Skeletal muscle tissue (tissue), 4 donors: ENCODE results near the gene RBMS1. TPM values are rescaled to one million over a fixed set of nuclear protein-coding genes. Genes with fewer than 3 reads are reported as not detected.
A peak's percentile ranks its signal among the peaks of the same experiment; 100 is the strongest.

Experiments
- H3K27ac ChIP-seq: one replicate; pipeline ENCODE4 v1.7.0; 2013; ENCODE audit warnings: mild to moderate bottlenecking, low read depth, low read length, inconsistent platforms
- H3K27me3 ChIP-seq, 3 donors: one replicate each; pipeline ENCODE4 v1.7.0; 2013; ENCODE audit warnings: low read length in 3 of 3; ENCODE audit not compliant: control insufficient read depth in 3 of 3, insufficient read depth in 3 of 3
- H3K36me3 ChIP-seq, 3 donors: one replicate each; pipeline ENCODE4 v1.7.0; 2013; ENCODE audit warnings: low read length in 3 of 3; ENCODE audit not compliant: control insufficient read depth in 3 of 3, insufficient read depth in 3 of 3
- H3K4me1 ChIP-seq, 3 donors: one replicate each; pipeline ENCODE4 v1.7.0; 2013; ENCODE audit warnings: low read length in 3 of 3, mild to moderate bottlenecking in 3 of 3; ENCODE audit not compliant: control insufficient read depth in 3 of 3, insufficient read depth in 3 of 3
- H3K4me3 ChIP-seq, 3 donors: one replicate each; pipeline ENCODE4 v1.7.0; 2013; ENCODE audit warnings: low read length in 3 of 3
- H3K9ac ChIP-seq, 3 donors: one replicate each; pipeline ENCODE4 v1.7.0; 2013; ENCODE audit warnings: low read length in 3 of 3, mild to moderate bottlenecking in 3 of 3, moderate library complexity in 2 of 3, low read depth in 1 of 3
- H3K9me3 ChIP-seq, 3 donors: one replicate each; pipeline ENCODE4 v1.7.0; 2013; ENCODE audit warnings: low read length in 3 of 3; ENCODE audit not compliant: control insufficient read depth in 3 of 3
- total RNA-seq: library from RNA; depleted of rRNA; stranded (reverse); fragments of >200 nt; gene quantifications from one replicate; pipeline ENCODE4 v1.2.3, GENCODE V29; 2014
- donor health status: Osteomylitis.

RBMS1 gene
- total RNA-seq, 1 donor from 2014 or later, result 48.0 TPM

- Histone ChIP-seq H3K27ac (no peak overlapping the region), H3K27me3 (no peaks in the 10 kb centered on the region), H3K9me3 (no peaks in the 10 kb centered on the region), H3K36me3 (no peaks in the 10 kb centered on the region), H3K4me3 (no peak overlapping the region), H3K9ac (no peak overlapping the region), H3K4me1 (peaks cover 8 to 29% (median 21%) of the 10 kb centered on the region in 3 donors)
These were observed 159.4 kb downstream of the RBMS1 start for GRCh38 chr2:160334028-160334741.

DNA sequence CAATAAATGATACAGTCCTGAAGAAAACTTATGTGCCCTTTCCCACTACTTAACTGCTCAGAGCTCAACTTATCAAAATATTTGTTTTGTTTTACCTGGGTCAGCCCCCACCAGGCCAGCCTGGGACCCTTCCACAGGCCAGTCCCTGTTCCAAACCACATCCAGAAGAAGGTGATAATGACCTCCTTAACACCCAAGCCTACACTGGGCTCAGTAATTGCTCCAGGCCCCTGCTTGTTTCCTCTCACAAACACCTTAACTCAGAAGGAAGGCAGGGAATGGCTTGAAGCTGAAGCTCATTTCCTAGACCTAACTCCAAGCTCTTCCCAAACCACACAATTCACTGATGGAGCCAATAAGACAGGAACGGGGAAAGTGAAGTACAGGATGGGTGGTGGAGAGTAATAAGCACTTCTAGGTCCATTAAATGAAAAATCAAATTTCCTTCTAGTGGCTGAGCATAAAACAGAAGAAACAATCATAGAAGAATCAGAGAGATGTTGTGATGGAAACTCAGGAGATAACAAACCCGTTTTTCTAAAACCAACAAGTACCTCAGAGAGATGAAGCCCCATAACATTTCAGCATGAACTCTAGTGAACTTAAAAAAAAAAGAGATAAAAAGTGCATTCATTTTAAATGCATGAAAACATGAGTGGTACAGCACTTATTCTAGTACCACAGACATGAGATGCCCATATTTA lies 160.1 kb downstream of the RBMS1 start:
- H3K4me3 ChIP-seq, result no peak overlapping the region
- H3K4me1 ChIP-seq, result peaks cover 5 to 30% (median 18%) of the 10 kb centered on the region in 3 donors
- no peak overlapping the region for H3K9ac ChIP-seq
- no peaks in the 10 kb centered on the region for H3K27me3 ChIP-seq
- no peaks in the 10 kb centered on the region for H3K9me3 ChIP-seq
- no peak overlapping the region for H3K27ac ChIP-seq
- H3K36me3 ChIP-seq, result no peaks in the 10 kb centered on the region

- peaks cover 5 to 32% (median 20%) of the 10 kb centered on the region in 3 donors for H3K4me1 ChIP-seq
- no peak overlapping the region for H3K4me3 ChIP-seq
- H3K9me3 ChIP-seq, result no peaks in the 10 kb centered on the region
- no peak overlapping the region for H3K9ac ChIP-seq
- no peak overlapping the region for H3K27ac ChIP-seq
- H3K36me3 ChIP-seq, result no peaks in the 10 kb centered on the region
- H3K27me3 ChIP-seq, result no peaks in the 10 kb centered on the region
These were observed 161.3 kb downstream of the RBMS1 start for GRCh38 chr2:160332318-160332717.

GRCh38 chr2:160331258-160332025 lies 162.2 kb downstream of the RBMS1 start:
- no peaks in the 10 kb centered on the region for H3K27me3 ChIP-seq
- H3K4me1 ChIP-seq, result peaks cover 5 to 38% (median 24%) of the 10 kb centered on the region in 3 donors
- H3K36me3 ChIP-seq, result no peaks in the 10 kb centered on the region
- H3K27ac ChIP-seq, result no peak overlapping the region
- H3K9me3 ChIP-seq, result no peaks in the 10 kb centered on the region
- H3K4me3 ChIP-seq, result no peak overlapping the region
- H3K9ac ChIP-seq, result no peak overlapping the region

- Histone ChIP-seq H3K27me3 (no peaks in the 10 kb centered on the region), H3K27ac (no peak overlapping the region), H3K9ac (no peak overlapping the region)
These were observed 164.6 kb downstream of the RBMS1 start for GRCh38 chr2:160328811-160329527.

GRCh38 chr2:160326786-160327185 lies 166.8 kb downstream of the RBMS1 start:
- H3K27me3 ChIP-seq, result no peaks in the 10 kb centered on the region
- H3K4me3 ChIP-seq, result no peak overlapping the region
- peaks cover 14 to 37% (median 18%) of the 10 kb centered on the region in 3 donors for H3K4me1 ChIP-seq
- H3K36me3 ChIP-seq, result no peaks in the 10 kb centered on the region
- H3K9ac ChIP-seq, result no peak overlapping the region
- no peaks in the 10 kb centered on the region for H3K9me3 ChIP-seq
- H3K27ac ChIP-seq, result no peak overlapping the region

More at GRCh38 chr2:160328811-160329527, 164.6 kb downstream of the RBMS1 start:
- Histone ChIP-seq H3K9me3 (no peaks in the 10 kb centered on the region), H3K4me3 (peak overlapping the region in 1 of 3 donors; percentile 5), H3K4me1 (peaks cover 18 to 40% (median 20%) of the 10 kb centered on the region in 3 donors), H3K36me3 (no peaks in the 10 kb centered on the region)

GRCh38 chr2:160325418-160325817 lies 168.2 kb downstream of the RBMS1 start:
- no peaks in the 10 kb centered on the region for H3K9me3 ChIP-seq
- no peaks in the 10 kb centered on the region for H3K36me3 ChIP-seq
- no peak overlapping the region for H3K27ac ChIP-seq
- no peaks in the 10 kb centered on the region for H3K27me3 ChIP-seq
- no peak overlapping the region for H3K9ac ChIP-seq
- H3K4me1 ChIP-seq, result peaks cover 15 to 32% (median 21%) of the 10 kb centered on the region in 3 donors
- H3K4me3 ChIP-seq, result no peak overlapping the region

- Histone ChIP-seq H3K27ac (no peak overlapping the region), H3K27me3 (no peaks in the 10 kb centered on the region), H3K4me1 (peaks cover 15 to 35% (median 22%) of the 10 kb centered on the region in 3 donors)
These were observed 168.7 kb downstream of the RBMS1 start for GRCh38 chr2:160324917-160325316.

DNA sequence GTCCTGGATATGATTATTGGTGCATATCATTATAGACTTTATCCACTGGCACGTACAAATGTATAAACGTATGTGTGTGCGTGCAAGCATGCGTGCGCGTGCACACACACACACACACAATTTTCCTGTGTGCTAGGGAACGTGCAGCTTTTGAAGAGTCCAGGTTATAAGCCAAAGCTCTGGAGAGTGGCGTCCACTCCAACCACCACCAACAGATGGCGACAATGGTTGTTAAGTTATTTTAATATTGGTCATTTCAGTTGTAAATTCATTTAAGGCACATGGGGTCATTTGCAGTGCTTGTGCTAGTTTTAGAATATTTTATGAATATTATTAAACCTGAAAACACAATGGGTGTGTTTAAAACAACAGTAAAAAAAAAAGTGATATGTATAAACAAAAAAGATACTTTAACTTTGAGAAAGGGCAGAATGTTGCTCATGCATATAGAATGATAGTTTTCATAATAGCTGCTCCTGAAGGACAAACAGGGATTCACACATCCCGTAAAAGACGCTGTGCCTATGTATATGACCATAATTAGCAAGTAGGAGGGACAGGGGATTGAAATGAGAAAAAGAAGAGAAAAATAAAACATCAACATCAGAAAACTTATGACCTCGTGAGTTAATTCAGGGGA lies 169.3 kb downstream of the RBMS1 start:
- H3K36me3 ChIP-seq, result no peaks in the 10 kb centered on the region
- peaks cover 13 to 31% (median 20%) of the 10 kb centered on the region in 3 donors for H3K4me1 ChIP-seq
- no peaks in the 10 kb centered on the region for H3K27me3 ChIP-seq
- H3K27ac ChIP-seq, result no peak overlapping the region
- H3K4me3 ChIP-seq, result no peak overlapping the region
- H3K9ac ChIP-seq, result no peak overlapping the region
- H3K9me3 ChIP-seq, result no peaks in the 10 kb centered on the region

More at GRCh38 chr2:160324917-160325316, 168.7 kb downstream of the RBMS1 start:
- Histone ChIP-seq H3K36me3 (no peaks in the 10 kb centered on the region), H3K4me3 (no peak overlapping the region), H3K9me3 (no peaks in the 10 kb centered on the region), H3K9ac (no peak overlapping the region)
